IMR-90 (cell line): ENCODE measurements around the gene NTMT2. TPM values are rescaled to one million over a fixed set of nuclear protein-coding genes. Genes with fewer than 3 reads are reported as not detected.

ENCODE experiments used
- ATAC-seq: fragments of 200-7000 bp; cut with Tn5 transposase; 2 replicates; pipeline ENCODE4 v1.9.1; 2020; ENCODE audit warnings: low read depth, mild to moderate bottlenecking, moderate library complexity
- BruUV-seq: library from RNA; stranded (reverse); fragments of 400-500 nt; replicated peaks from 2 replicates; lab custom pipeline; 2021; lab: Mats Ljungman, UMichigan
- CTCF ChIA-PET: fragments of 300-600 bp; formaldehyde crosslinking; extraction: SDS; loops from one replicate; lab custom pipeline; 2021; ENCODE audit warnings: antibody characterized with exemption; lab: Yijun Ruan, JAX
- POLR2A ChIA-PET: fragments of 300-600 bp; sonication (Branson Sonifier 250); formaldehyde crosslinking; loops from one replicate; lab custom pipeline; 2022; ENCODE audit warnings: antibody characterized with exemption; ENCODE audit not compliant: unreplicated experiment; lab: Charles Lee
- DNase-seq: peaks from one replicate; pipeline ENCODE4 v3.0.0; 2013
- H2AFZ ChIP-seq: replicated peaks from 2 replicates; pipeline ENCODE3; 2013; ENCODE audit warnings: low read length, mild to moderate bottlenecking; ENCODE audit not compliant: poor library complexity
- H2AK5ac ChIP-seq: 2 replicates; pipeline ENCODE4 v1.6.1; 2013; ENCODE audit warnings: low read depth, low read length, inconsistent platforms
- H2AK9ac ChIP-seq: replicated peaks from 2 replicates; pipeline ENCODE3; 2013; ENCODE audit warnings: mild to moderate bottlenecking, low read depth, low read length, moderate library complexity; ENCODE audit not compliant: poor library complexity
- H2BK120ac ChIP-seq: 2 replicates; pipeline ENCODE4 v1.6.1; 2013; ENCODE audit warnings: low read depth, low read length, inconsistent platforms
- H2BK15ac ChIP-seq: 3 replicates; pipeline ENCODE4 v1.6.1; 2013; ENCODE audit warnings: low read depth, low read length, inconsistent platforms
- H2BK20ac ChIP-seq: 2 replicates; pipeline ENCODE4 v1.6.1; 2013; ENCODE audit warnings: low read depth, mild to moderate bottlenecking, inconsistent platforms, low read length, moderate library complexity
- H2BK5ac ChIP-seq: 2 replicates; pipeline ENCODE4 v1.6.1; 2013; ENCODE audit warnings: mild to moderate bottlenecking, low read depth, low read length, inconsistent platforms; ENCODE audit not compliant: poor library complexity, severe bottlenecking
- H3K14ac ChIP-seq: replicated peaks from 2 replicates; pipeline ENCODE4 v1.6.1; 2013; ENCODE audit warnings: low read depth, low read length, inconsistent platforms
- H3K18ac ChIP-seq: 2 replicates; pipeline ENCODE4 v1.6.1; 2013; ENCODE audit warnings: low read depth, low read length, control low read depth
- H3K23ac ChIP-seq: 2 replicates; pipeline ENCODE4 v1.6.1; 2013; ENCODE audit warnings: low read depth, low read length, inconsistent platforms
- H3K27ac ChIP-seq: 2 replicates; pipeline ENCODE4 v1.5.1; 2013; ENCODE audit warnings: mild to moderate bottlenecking, control low read depth, low read length; ENCODE audit not compliant: insufficient read depth
- H3K27me3 ChIP-seq: 2 replicates; pipeline ENCODE4 v1.6.1; 2013; ENCODE audit warnings: low read length; ENCODE audit not compliant: control insufficient read depth, insufficient read depth
- H3K36me3 ChIP-seq: 2 replicates; pipeline ENCODE4 v1.6.1; 2013; ENCODE audit warnings: low read length, mixed read lengths; ENCODE audit not compliant: control insufficient read depth, insufficient read depth
- H3K4ac ChIP-seq: 2 replicates; pipeline ENCODE4 v1.6.1; 2013; ENCODE audit warnings: low read depth, low read length, inconsistent platforms
- H3K4me1 ChIP-seq: 2 replicates; pipeline ENCODE4 v1.6.1; 2013; ENCODE audit warnings: low read length, mixed read lengths; ENCODE audit not compliant: control insufficient read depth, insufficient read depth
- H3K4me2 ChIP-seq: 2 replicates; pipeline ENCODE4 v1.6.1; 2013; ENCODE audit warnings: low read depth, mild to moderate bottlenecking, control low read depth, low read length, moderate library complexity
- H3K4me3 ChIP-seq: 2 replicates; pipeline ENCODE4 v1.5.1; 2013; ENCODE audit warnings: low read depth, mild to moderate bottlenecking, control low read depth, low read length, moderate library complexity; ENCODE audit not compliant: insufficient read depth
- H3K56ac ChIP-seq: 2 replicates; pipeline ENCODE4 v1.6.1; 2013; ENCODE audit warnings: low read length, inconsistent platforms; ENCODE audit not compliant: insufficient read depth; ENCODE audit errors: extremely low read depth
- H3K79me1 ChIP-seq, 2 experiments: 2 replicates each; pipeline ENCODE4 v1.6.1; 2013; ENCODE audit warnings: low read length in 2 of 2, inconsistent platforms in 1 of 2, low read depth in 1 of 2
- H3K9ac ChIP-seq: 2 replicates; pipeline ENCODE4 v1.6.1; 2013; ENCODE audit warnings: low read depth, low read length, control low read depth
- H3K9me1 ChIP-seq: 2 replicates; pipeline ENCODE4 v1.6.1; 2013; ENCODE audit warnings: low read length, inconsistent platforms; ENCODE audit not compliant: insufficient read depth
- H3K9me3 ChIP-seq: 2 replicates; pipeline ENCODE4 v1.6.1; 2013; ENCODE audit warnings: low read length; ENCODE audit not compliant: control insufficient read depth, insufficient read depth
- H4K20me1 ChIP-seq: 2 replicates; pipeline ENCODE4 v1.6.1; 2013; ENCODE audit warnings: low read length, inconsistent platforms; ENCODE audit not compliant: insufficient read depth
- H4K5ac ChIP-seq: 2 replicates; pipeline ENCODE4 v1.6.1; 2013; ENCODE audit warnings: mild to moderate bottlenecking, low read depth, low read length, control low read depth
- H4K8ac ChIP-seq, 2 experiments: 2 replicates each; pipeline ENCODE4 v1.6.1; 2013; ENCODE audit warnings: low read depth in 2 of 2, low read length in 2 of 2, control low read depth in 1 of 2, inconsistent platforms in 1 of 2
- H4K91ac ChIP-seq: 2 replicates; pipeline ENCODE4 v1.6.1; 2013; ENCODE audit warnings: low read depth, low read length, inconsistent platforms; ENCODE audit not compliant: insufficient read depth
- BHLHE40 ChIP-seq: fragments of 150-350 bp; IDR thresholded peaks from 2 replicates; pipeline ENCODE4 v1.6.1; 2016; ENCODE audit warnings: mild to moderate bottlenecking, low read depth, low read length
- CEBPB ChIP-seq: IDR thresholded peaks from 2 replicates; pipeline ENCODE4 v1.6.1; 2012; ENCODE audit warnings: low read depth, low read length, improper control_type of control experiment
- MAFK ChIP-seq: IDR thresholded peaks from 2 replicates; pipeline ENCODE4 v1.6.1; 2012; ENCODE audit warnings: low read depth, low read length, improper control_type of control experiment
- RCOR1 ChIP-seq: IDR thresholded peaks from 2 replicates; pipeline ENCODE4 v1.6.1; 2012; ENCODE audit warnings: mild to moderate bottlenecking, low read length, improper control_type of control experiment; ENCODE audit not compliant: insufficient replicate concordance
- WGBS, 2 experiments: methylation state at CpG; one replicate each; pipeline versions ENCODE4 v1.1.5 to v1.1.7; 2013; ENCODE audit warnings: missing lambda C conversion rate in 2 of 2; ENCODE audit not compliant: insufficient read length in 1 of 2; ENCODE audit errors: extremely low coverage in 2 of 2; 5-methylcytosine and 5-hydroxymethylcytosine counted together
- dilution Hi-C: fragments of 300-500 bp; cut with HindIII; formaldehyde crosslinking; loops from one replicate; pipeline ENCODE4 v1.14.3; 2018; ENCODE audit warnings: low sequenced_read_pairs; ENCODE audit not compliant: unreplicated experiment
- in situ Hi-C: fragments of 300-500 bp; cut with MboI; formaldehyde crosslinking; loops from 3 replicates; pipeline ENCODE4 v1.14.3; 2019; ENCODE audit warnings: low sequenced_read_pairs, inconsistent platforms, mixed read lengths
- intact Hi-C: fragments of 100-400 bp; cut with micrococcal nuclease; formaldehyde crosslinking; loops from 2 replicates; pipeline ENCODE4 v1.10.0; 2022
- polyA plus RNA-seq, 3 experiments: library from polyadenylated mRNA; depleted of rRNA; stranded (reverse); fragments of >200 nt; gene quantifications; 2 replicates each; pipeline ENCODE4 v1.2.3, GENCODE V29; 2012; ENCODE audit warnings: low replicate concordance in 1 of 3
- total RNA-seq: library from RNA; depleted of rRNA; stranded (reverse); fragments of >200 nt; gene quantifications from 2 replicates; pipeline ENCODE4 v1.2.3, GENCODE V29; 2012

The NTMT2 gene
- total and polyA plus RNA-seq, 2 of the 4 experiments (the other 2 are of a cell fraction) = not detected

GRCh38 chr1:170162459-170163246 lies 16.9 kb downstream of the NTMT2 start:
- 11% methylated on average over 3 of the region's 8 CpGs; no CpG with 5 or more reads in 1 of the 2 experiments for WGBS, 2 experiments

More at GRCh38 chr1:170162459-170163246, 16.9 kb downstream of the NTMT2 start:
- Histone ChIP-seq H2BK5ac (no peak overlapping the region), H3K4me3 (no peak overlapping the region), H3K27ac (no peak overlapping the region), H2BK20ac (no peak overlapping the region), H3K36me3 (no peaks in the 10 kb centered on the region), H4K20me1 (no peaks in the 10 kb centered on the region), H3K18ac (no peak overlapping the region), H2AK9ac (no peak overlapping the region), H4K8ac (no peak overlapping the region), H3K4me1 (0 out of 2 replicates have a peak, but pooled peaks cover 2% of the 10 kb centered on the region), H2BK120ac (no peak overlapping the region), H3K56ac (no peak overlapping the region), H3K79me1 (no peaks in the 10 kb centered on the region), H2BK15ac (no peak overlapping the region), H2AK5ac (no peak overlapping the region), H3K9me3 (no peaks in the 10 kb centered on the region), H4K5ac (no peak overlapping the region), H3K4ac (no peak overlapping the region), H4K91ac (no peak overlapping the region), H3K23ac (no peak overlapping the region), H2AFZ (no peak overlapping the region), H3K9ac (no peak overlapping the region), H3K4me2 (peak overlapping the region; percentile 39; the same call in 1 of the 2 replicates), H3K14ac (no peak overlapping the region), H3K9me1 (no peaks in the 10 kb centered on the region), H3K27me3 (no peaks in the 10 kb centered on the region)
- DNase-seq (peak; percentile 96), ATAC-seq (peak; percentile 100)
- TF ChIP-seq RCOR1 (no peak), CEBPB (peak; percentile 25; the same call in 1 of the 2 replicates), MAFK (peak; percentile 17; the same call in 1 of the 2 replicates), BHLHE40 (peak; percentile 36; the same call in 1 of the 2 replicates)
- in situ Hi-C loops (no loop called here), intact Hi-C loops (loop anchor here (5.0 kb wide), 1 partner anchor 65 kb away; no protein-coding TSS in a partner anchor), dilution Hi-C loops (no loop called here)
- BruUV-seq = no TSS peak
- ChIA-PET POLR2A (no interaction called here), CTCF (interaction anchor here (0.7 to 1.3 kb wide), 2 partner anchors 135 to 767 kb away, joined by 3 read pairs; no protein-coding TSS in a partner anchor)
